Lower lobe of right lung (tissue), 2 donors: Measurements from ENCODE around the gene EYA2. TPM values are rescaled to one million over a fixed set of nuclear protein-coding genes. Genes with fewer than 3 reads are reported as not detected.

Source experiments
- ATAC-seq, 2 donors: fragments of 200-7000 bp; cut with Tn5 transposase; one replicate each; pipeline ENCODE4 v1.9.1; 2020 to 2022; ENCODE audit warnings: mild to moderate bottlenecking in 2 of 2, moderate library complexity in 2 of 2
- DNase-seq: peaks from one replicate; pipeline ENCODE4 v3.0.0-alpha.2; 2020
- H3K27ac ChIP-seq: fragments of 200-600 bp; one replicate; pipeline ENCODE4 v1.8.0; 2022
- H3K27me3 ChIP-seq: fragments of 200-600 bp; one replicate; pipeline ENCODE4 v1.8.0; 2022; ENCODE audit warnings: low read depth
- H3K36me3 ChIP-seq: fragments of 200-600 bp; one replicate; pipeline ENCODE4 v1.8.0; 2022; ENCODE audit warnings: mild to moderate bottlenecking
- H3K4me1 ChIP-seq: fragments of 200-600 bp; one replicate; pipeline ENCODE4 v1.8.0; 2022
- H3K4me3 ChIP-seq: fragments of 200-600 bp; one replicate; pipeline ENCODE4 v1.8.0; 2022; ENCODE audit warnings: mild to moderate bottlenecking
- H3K9me3 ChIP-seq: fragments of 200-600 bp; one replicate; pipeline ENCODE4 v1.8.0; 2022
- intact Hi-C: fragments of 100-400 bp; cut with DNase I; formaldehyde crosslinking; loops from one replicate; pipeline ENCODE4 v1.11.0; 2022
- total RNA-seq: library from RNA; stranded (reverse); fragmentation: NEBNext Ultra II Directional; extraction: Animal tissue kit (Norgen Biotek cat#: 25700); gene quantifications from one replicate; pipeline ENCODE4 v1.2.1, GENCODE V29; 2021
- TF ChIP-seq, protein P1 (sequence below): fragments of 200-600 bp; IDR thresholded peaks from one replicate; pipeline ENCODE4 v1.8.0; 2022; ENCODE audit warnings: antibody characterized with exemption, mild to moderate bottlenecking
- donor health status: DM: no; HTN: yes; CAD: no; lungs with severe emphysema.

Gene EYA2
- total RNA-seq, 1 donor from 2014 or later = 3.5 TPM

DNA sequence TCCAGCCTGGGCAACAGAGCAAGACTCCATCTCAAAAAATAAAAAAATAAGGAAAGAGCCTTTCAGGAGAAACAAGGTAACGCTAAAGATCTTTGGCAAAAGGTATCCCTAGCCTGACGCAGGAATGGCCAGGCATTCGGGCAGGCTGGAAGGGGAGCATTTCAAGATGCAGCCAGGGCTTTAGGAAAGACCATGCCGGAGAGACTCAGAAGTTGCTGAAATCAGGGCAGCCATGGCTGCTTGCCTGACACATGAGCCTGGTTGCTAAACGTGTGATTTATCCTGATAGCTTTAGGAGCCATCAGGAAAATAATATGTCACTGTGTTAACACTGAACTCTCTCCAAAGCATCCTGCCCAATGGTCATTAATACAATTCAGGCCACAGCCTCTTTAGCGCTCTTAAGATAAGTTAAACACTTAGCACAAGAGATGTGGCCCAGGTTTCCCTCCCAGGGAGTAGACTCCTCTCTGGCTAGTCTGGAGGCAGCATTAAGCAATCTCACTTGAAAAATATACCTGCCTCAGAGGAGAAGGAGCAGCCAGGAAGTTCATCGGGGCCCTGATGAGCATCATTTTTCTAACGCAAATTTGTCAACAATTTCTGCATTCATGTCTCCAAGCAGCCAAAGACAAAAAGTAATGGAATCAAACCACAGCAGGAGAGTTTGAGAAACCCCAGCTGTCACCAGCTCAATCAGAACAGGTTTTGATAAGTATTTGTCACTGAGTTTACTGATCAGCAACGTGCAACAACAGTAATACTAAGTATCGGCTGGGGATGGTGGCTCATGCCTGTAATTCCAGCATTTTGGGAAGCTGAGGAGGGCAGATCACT, 261.9 kb downstream of the EYA2 start:
- ATAC-seq (peak; percentile 90), DNase-seq (no peak)
- TF ChIP-seq, protein P1, sequence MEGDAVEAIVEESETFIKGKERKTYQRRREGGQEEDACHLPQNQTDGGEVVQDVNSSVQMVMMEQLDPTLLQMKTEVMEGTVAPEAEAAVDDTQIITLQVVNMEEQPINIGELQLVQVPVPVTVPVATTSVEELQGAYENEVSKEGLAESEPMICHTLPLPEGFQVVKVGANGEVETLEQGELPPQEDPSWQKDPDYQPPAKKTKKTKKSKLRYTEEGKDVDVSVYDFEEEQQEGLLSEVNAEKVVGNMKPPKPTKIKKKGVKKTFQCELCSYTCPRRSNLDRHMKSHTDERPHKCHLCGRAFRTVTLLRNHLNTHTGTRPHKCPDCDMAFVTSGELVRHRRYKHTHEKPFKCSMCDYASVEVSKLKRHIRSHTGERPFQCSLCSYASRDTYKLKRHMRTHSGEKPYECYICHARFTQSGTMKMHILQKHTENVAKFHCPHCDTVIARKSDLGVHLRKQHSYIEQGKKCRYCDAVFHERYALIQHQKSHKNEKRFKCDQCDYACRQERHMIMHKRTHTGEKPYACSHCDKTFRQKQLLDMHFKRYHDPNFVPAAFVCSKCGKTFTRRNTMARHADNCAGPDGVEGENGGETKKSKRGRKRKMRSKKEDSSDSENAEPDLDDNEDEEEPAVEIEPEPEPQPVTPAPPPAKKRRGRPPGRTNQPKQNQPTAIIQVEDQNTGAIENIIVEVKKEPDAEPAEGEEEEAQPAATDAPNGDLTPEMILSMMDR = no peak
- Histone ChIP-seq H3K27me3 (no peaks in the 10 kb centered on the region), H3K27ac (no peak overlapping the region), H3K9me3 (no peaks in the 10 kb centered on the region), H3K36me3 (no peaks in the 10 kb centered on the region), H3K4me1 (no peaks in the 10 kb centered on the region), H3K4me3 (no peak overlapping the region)
- intact Hi-C loops = no loop called here

DNA sequence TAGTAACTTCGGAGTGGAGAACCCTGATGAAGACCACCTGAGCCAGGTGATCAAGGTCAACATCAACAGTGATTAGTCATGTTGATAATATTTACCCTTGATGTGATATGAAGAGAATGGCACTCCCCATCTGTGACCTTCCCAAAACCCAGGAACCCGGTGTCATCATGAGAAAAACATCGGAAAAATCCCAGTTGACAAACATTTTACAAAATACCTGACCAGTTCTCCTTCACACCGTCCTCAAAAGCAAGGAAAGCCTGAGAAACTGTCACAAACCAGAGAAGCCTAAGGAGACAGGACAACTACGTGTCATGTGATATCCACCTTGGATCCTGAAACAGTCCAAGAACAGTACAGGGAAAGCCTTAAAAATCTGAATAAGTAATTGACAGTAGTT, 264.5 kb downstream of the EYA2 start:
- Histone ChIP-seq H3K27me3 (no peaks in the 10 kb centered on the region), H3K4me3 (no peak overlapping the region), H3K9me3 (no peaks in the 10 kb centered on the region), H3K27ac (no peak overlapping the region), H3K36me3 (no peaks in the 10 kb centered on the region), H3K4me1 (no peaks in the 10 kb centered on the region)
- TF ChIP-seq, protein P1 = no peak
- no peak for DNase-seq
- no peak for ATAC-seq
- intact Hi-C loops = no loop called here

DNA sequence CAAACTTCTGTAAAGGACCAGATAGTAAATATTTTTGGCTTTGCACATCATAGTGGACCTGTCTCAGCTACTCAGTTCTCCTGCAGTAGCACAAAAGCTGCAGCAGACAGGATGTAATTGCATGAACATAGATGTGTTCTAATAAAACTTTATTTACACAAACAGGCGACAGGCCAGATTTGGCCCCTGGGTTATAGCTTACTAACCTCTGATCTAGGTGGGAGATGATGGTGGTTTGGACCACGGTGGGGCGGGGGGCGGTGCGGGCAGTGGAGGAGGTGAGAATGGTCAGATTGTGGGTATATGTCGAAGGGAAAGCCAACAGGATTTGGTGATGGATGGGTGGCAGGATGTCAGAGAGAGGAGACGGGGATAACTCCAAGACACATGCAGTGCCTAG, 265.6 kb downstream of the EYA2 start:
- Histone ChIP-seq H3K27ac (no peak overlapping the region), H3K36me3 (no peaks in the 10 kb centered on the region), H3K4me3 (no peak overlapping the region), H3K9me3 (no peaks in the 10 kb centered on the region), H3K27me3 (no peaks in the 10 kb centered on the region), H3K4me1 (no peaks in the 10 kb centered on the region)
- intact Hi-C loops = no loop called here
- DNase-seq = no peak
- TF ChIP-seq, protein P1 = no peak
- ATAC-seq = no peak

- no peaks in the 10 kb centered on the region for H3K36me3 ChIP-seq
- H3K27me3 ChIP-seq = no peaks in the 10 kb centered on the region
- intact Hi-C loops = no loop called here
- H3K4me1 ChIP-seq = no peaks in the 10 kb centered on the region
- DNase-seq (no peak), ATAC-seq (no peak)
- TF ChIP-seq, protein P1 = no peak
- no peak overlapping the region for H3K4me3 ChIP-seq
- H3K9me3 ChIP-seq = no peaks in the 10 kb centered on the region
- no peak overlapping the region for H3K27ac ChIP-seq
Measured at GRCh38 chr20:47160992-47161391, 266.3 kb downstream of the EYA2 start.

DNA sequence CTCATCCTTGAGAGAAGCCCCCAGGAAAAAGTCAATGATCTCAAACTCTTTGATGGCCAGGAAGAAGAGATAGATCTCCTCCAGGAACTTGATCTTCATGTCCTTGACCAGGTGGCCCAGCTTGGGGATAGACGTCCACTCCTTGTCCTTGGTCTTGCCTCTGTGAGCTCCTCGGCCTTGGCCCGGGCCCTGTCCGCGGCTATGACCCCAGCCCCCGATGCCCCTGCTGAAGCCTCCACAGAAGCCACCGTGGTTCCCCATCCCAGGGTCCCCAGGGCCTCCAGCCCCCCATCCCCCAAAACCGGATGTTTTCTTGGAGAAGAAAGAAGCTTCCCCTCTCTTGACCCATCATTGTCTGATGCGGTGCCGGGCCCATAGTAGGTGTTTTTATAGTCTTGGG, 266.8 kb downstream of the EYA2 start:
- DNase-seq = no peak

More for the DNA sequence above, 266.8 kb downstream of the EYA2 start:
- Histone ChIP-seq H3K27ac (no peak overlapping the region), H3K4me3 (no peak overlapping the region), H3K36me3 (no peaks in the 10 kb centered on the region), H3K9me3 (no peaks in the 10 kb centered on the region), H3K4me1 (no peaks in the 10 kb centered on the region), H3K27me3 (no peaks in the 10 kb centered on the region)
- intact Hi-C loops = no loop called here
- ATAC-seq = no peak
- TF ChIP-seq, protein P1 = no peak
